T47D (cell line): Measurements from ENCODE around the gene PIGZ.
A peak's percentile ranks its signal among the peaks of the same experiment; 100 is the strongest.

ENCODE experiments used
- DNase-seq, 2 experiments: peaks; one replicate each; pipeline versions ENCODE4 v3.0.0 to v3.0.0-alpha.2; 2011 to 2012; ENCODE audit warnings: low read depth in 1 of 2, low spot score in 1 of 2
- JUND ChIP-seq: IDR thresholded peaks from 2 replicates; pipeline ENCODE4 v1.6.1; 2012; ENCODE audit warnings: low read depth
- in situ Hi-C: cut with HindIII; loops from 2 replicates; pipeline ENCODE4 v1.10.0; 2016; ENCODE audit warnings: low sequenced_read_pairs, low pct_unique_long_range_greater_than_20kb

The PIGZ gene

DNA sequence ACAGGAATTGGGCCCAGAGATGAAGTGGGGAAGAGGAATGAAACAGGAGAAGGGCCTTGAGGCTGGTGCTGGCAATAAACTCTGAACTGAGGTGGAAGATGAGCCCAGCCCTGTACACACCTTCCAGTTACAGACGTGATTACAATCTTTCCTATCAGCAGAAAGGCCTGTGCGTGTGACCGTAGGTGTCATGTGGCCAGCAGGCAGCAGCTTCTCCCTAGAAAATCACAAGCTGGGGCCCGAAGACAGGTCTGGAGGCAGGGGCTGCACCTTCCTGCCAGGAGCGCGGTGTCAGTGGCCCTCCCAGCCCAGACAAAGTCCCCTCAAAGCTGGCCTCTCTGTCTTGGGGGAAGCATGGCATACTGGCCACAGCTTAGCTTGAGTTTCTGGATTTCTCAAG lies 16.7 kb upstream of the PIGZ start:
- in situ Hi-C loops: no loop called here
- no peak for DNase-seq

DNA sequence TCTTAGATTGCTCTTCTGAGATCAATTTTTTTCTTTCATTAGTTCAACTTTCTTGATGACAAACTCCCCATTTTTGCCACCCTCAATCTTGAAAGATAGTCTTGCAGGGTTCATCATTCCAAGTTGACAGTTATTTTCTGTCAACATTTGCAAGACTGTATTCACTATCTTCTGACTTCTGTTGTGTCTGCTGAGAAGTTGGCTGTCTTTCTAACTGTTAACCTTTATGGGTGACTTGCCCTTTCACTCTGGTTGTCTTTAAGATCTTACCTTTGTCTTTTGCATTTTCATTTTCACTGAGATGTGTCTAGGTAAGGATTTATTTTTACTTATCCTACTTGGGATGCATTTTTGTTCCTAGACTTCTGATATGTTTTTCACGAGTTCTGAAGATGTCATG lies 14.6 kb upstream of the PIGZ start:
- DNase-seq: no peak
- TF ChIP-seq JUND: no peak
- in situ Hi-C loops: no loop called here

More for the DNA sequence above, 16.7 kb upstream of the PIGZ start:
- TF ChIP-seq JUND: no peak

DNA sequence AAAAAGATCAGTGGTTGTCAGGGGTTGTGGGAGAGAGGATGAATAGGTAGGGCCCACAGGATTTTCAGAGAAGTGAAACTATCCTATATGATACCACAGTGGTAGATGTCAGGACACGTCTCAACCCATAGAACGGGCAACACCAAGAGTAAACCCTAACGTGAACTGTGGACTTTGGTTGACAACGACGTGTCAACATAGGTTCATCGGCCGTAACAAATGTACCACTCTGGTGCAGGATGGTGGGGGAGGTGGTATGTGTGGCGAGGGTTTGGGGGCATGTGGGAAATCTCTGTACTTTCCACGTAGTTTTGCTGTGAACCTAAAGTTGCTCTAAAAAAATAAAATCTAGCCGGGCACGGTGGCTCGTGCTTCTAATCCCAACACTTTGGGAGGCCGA lies 13.0 kb upstream of the PIGZ start:
- in situ Hi-C loops: no loop called here
- DNase-seq: no peak
- TF ChIP-seq JUND: no peak

DNA sequence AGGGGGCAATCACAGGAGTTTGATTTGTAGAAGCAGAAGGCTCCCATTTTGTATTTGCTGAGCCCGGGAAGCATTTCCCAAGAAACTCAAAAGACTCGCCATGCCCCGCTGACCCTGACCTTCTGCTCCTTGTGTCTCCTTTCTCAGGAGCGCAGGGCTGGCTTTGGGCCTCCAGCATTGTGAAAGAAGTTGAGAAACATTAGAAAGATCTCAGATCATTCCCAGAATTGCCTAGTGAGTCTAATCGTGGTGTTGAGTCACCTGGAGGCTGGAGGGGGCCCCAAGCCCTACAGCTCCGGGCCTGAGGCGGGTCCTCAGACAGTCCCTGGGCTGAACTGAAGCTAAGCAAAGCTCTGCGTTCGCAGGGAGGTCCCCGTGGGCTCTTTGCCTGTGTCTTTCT lies 10.9 kb upstream of the PIGZ start:
- no peak for TF ChIP-seq JUND
- in situ Hi-C loops: no loop called here

DNA sequence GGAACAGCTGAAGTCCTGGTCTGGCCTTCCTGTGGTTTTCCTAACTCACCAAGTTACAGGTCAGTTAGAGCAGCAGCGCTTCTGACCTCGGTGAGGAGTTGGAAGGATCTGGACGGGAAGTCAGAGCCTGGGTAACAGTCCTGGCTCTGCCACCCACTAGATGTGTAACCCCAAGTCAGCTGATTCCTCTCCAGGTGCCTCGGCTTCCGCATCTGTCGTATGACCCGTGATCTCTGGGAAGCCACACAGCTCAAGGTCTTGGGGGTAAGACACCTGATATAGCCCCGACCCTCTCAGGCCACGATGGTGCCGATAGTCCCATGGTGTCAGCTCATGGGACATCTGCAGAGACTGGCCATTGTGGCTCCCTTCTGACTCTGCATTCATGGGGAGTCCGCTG lies 8.3 kb upstream of the PIGZ start:
- in situ Hi-C loops: no loop called here
- DNase-seq: no peak
- no peak for TF ChIP-seq JUND

More for the DNA sequence above, 10.9 kb upstream of the PIGZ start:
- no peak for DNase-seq

DNA sequence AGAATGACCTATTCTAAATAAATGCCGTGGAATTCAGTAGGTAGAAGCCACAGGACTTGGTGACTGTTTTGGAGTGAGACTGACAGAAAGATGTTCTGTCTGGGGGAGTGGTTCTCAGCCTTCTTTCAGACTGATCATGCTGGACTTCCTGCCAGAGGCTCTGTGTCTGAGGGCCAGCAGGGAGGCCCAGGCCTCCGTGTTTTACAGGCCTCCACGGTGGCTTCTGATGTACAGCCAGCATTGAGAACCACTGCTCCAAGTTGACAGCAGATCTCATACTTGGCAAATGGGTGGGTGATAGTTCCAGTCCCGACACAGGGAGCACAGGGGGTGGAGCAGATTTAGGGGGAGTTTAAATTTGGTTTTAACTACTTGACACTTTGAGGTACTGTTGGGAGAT lies 6.7 kb upstream of the PIGZ start:
- DNase-seq: no peak
- no peak for TF ChIP-seq JUND
- in situ Hi-C loops: no loop called here

DNA sequence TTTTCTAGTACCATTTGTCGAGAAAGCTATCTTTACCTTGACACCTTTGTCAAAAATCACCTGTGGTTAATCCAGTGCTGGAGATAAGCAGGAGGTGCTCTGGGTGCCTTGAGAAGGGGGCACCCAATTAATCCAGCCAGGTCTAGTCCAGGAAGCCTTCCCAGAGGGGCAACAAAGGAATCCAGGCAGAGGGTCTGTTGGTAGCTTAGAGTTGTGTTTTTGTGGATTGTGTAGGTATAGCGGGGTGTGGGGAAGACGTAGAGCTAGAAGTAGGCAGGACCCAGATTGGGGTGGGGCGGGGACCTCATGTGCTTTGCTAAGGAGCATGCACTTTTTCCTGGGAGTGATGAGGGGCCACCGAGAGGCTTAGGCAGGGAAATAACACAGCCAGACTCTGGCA lies 6.0 kb upstream of the PIGZ start:
- no peak for TF ChIP-seq JUND
- no peak for DNase-seq
- in situ Hi-C loops: no loop called here

DNA sequence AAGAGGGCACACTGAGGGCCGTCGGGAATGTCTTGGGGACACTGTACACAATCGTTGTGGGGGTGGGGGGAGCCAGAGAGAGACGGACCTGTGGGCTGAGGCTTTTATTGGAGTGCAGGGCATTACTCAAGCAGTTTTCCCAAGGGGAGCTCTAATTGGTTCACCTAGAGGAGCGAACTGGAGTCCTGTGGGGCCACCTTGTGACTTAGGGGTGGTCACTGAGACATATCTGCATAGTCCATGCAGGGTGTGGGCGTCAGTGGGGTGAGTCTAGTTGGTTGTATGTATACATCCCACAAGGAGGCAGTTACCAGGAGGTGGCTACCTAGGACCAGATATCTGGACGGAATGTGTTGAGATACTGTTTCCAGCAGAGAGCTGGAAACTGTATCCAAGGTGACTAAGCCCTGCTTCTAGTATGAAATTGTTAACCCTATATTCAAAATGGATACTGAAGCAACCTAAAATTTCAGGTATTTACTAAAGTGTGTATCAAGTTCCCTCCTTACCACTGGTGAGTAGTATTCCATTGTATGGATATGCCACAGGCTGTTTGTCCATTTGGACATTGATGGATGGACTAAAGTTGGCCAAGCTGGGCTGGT lies 2.6 kb upstream of the PIGZ start:
- in situ Hi-C loops: no loop called here
- TF ChIP-seq JUND: no peak
- DNase-seq: peak in 1 of 2 experiments; percentile 60

DNA sequence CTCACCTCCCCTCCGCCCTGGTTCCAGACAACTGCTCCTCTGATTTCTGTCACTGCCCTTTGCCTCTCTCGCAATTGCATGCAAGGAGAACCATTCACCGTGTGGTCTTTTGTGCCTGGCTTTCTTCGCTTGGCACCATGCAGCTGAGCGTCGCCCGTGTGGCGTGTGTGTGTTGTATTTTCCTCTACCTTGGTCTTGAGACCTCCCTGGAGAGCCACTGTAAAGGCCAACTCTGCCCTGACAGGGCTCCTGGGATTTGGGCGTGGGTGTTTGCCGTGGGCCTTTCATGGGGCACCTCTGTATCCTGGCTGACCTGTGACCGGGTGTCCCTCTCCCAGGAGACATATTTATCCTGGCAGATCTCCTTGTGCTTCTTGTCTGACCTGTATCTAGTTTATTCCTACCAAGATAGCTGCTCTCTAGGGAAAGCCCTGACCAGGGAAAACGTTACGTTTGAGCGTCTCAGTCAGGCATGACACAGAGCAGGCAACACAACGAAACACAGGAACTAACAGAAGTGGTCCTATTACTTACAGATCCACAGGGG lies 2.0 kb upstream of the PIGZ start:
- no peak for TF ChIP-seq JUND
- in situ Hi-C loops: no loop called here
- no peak for DNase-seq

DNA sequence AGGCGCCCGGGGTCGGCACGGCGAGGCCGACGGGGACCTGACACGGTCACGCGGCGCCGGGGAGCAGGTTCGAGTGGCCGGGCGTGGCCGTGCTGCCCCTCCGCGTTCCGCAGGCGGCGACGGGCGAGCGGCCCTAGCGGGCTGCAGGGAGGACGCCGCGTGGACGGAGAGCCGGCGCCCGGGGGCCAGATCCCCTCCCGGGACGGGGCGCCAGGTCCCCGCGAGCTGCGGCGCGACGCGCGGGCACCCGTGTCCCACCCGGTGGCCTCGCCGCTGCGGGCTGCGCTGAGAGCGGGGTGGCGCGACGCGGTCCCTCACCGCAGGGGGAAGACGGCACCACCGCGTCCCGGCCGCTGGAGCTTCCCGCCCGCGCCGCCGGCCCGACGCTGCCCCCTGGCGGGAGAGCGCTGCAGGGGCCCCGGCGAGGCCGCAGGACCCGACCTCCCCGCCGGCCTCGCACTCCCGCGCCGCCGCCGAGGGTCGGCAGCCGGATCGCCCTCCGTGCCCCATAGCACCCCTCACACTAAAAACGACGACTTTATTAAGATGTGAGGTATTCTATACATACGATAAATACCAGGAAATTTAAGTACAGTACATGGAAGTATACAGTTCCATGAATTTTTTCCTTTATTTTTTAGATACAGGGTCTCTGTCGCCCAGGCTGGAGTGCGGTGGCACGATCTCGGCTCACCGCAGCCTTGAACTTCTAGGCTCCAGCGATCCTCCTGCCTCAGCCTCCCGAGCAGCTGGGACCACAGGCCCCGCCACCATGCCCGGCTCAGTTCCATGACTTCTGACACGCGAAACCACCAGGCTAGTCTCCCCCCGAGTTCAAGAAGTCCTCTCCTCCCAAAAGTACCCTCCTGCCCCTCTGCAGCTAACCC lies 1.3 kb upstream of the PIGZ start:
- in situ Hi-C loops: no loop called here
- TF ChIP-seq JUND: no peak
- DNase-seq: peak; percentile 83 to 95

DNA sequence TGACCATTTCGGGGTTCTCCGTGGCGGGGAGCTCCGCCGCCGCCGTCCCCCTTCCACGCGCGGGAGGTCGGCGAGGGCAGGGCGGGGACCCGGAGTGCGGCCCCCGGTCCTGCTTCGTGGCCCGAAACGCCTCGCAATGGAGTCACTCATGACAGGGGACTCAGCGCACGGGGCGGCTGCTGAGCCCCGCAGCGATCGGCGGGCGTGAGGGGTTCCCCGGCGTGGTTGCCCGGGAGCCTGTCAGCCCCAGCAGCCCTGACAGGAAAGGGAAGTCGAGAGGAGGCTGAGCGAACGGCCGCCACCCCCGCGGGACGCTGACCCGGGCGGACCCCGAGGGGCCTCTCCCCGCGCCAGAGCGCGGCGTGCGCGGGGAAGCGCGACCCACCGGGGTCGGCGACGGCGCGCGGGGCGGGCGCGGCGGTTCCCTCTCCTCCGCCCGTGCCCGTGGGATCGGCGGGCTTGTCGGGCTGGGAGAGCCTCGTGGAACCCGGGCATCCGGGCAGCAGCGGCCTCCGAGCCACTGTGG lies 564 bp upstream of the PIGZ start:
- TF ChIP-seq JUND: no peak
- in situ Hi-C loops: no loop called here
- DNase-seq: peak; percentile 53 to 73

DNA sequence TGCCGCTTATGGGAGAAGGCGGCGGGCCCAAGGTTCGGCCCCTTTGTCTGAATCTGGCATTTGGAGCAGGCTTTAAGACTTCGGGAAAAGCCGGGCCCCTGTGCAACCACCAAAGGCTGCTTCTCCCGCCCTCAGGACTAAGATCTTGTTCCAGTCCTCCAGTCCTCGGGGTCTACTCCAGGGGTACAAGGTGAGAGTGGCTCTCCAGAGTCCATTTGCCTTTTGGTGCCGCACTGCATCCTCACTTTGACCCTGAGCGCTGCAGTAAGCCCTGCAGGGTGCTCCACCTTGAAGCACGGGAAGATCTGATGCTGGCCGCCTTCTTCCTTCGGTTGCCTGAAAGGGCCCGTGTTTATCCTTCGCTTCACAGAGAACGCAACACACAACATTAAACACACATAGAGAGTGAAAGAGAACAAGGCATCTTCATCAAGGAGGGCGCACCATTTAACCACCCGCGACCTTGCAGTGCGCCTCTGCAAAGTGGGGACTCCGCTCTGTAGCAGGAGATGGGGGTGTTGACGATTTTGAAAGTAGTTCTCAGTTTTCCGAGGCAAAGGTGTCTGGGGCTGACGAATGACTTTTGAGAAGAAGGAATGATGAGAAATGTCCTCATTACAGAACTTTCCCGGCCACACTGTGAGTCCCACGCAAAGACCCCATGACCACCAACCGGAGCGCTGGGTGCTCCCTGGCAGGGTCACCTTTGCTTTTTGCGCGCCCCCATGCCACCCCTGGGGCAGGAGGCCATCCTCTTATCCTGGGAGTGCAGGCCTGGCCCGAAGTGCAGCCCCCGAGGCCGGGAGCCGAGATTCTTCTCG lies 1.0 kb downstream of the PIGZ start:
- TF ChIP-seq JUND: no peak
- no peak for DNase-seq
- in situ Hi-C loops: no loop called here
